HG02938 (cell line): ENCODE measurements around the gene RAP1GAP2.
"Not testable (repeated sequence)": the region's sequence is repeated elsewhere in the genome, so short reads cannot be mapped to it uniquely, and the experiment has no call there.

Experiments
- ATAC-seq: cut with Tn5 transposase; IDR thresholded peaks from one replicate; pipeline ENCODE4 v1.9.1; 2021; ENCODE audit warnings: mild to moderate bottlenecking, moderate library complexity; ENCODE audit not compliant: unreplicated experiment

Gene RAP1GAP2

GRCh38 chr17:2991396-2992180, 195.3 kb downstream of the RAP1GAP2 start:
- ATAC-seq: not testable (repeated sequence)

- ATAC-seq: no peak
Observed at GRCh38 chr17:2994441-2994840, 198.2 kb downstream of the RAP1GAP2 start.

GRCh38 chr17:2995377-2995776, 199.1 kb downstream of the RAP1GAP2 start:
- no peak for ATAC-seq

GRCh38 chr17:2995886-2996809, 199.9 kb downstream of the RAP1GAP2 start:
- no peak for ATAC-seq

- no peak for ATAC-seq
Observed at GRCh38 chr17:2996810-2997670, 200.8 kb downstream of the RAP1GAP2 start.

GRCh38 chr17:2998469-2998901, 202.2 kb downstream of the RAP1GAP2 start:
- not testable (repeated sequence) for ATAC-seq

- peak; percentile 64 for ATAC-seq
Observed at GRCh38 chr17:3002538-3003295, 206.5 kb downstream of the RAP1GAP2 start.

- no peak for ATAC-seq
Observed at GRCh38 chr17:3003296-3004149, 207.3 kb downstream of the RAP1GAP2 start.

GRCh38 chr17:3004150-3004801, 208.0 kb downstream of the RAP1GAP2 start:
- ATAC-seq: no peak

- ATAC-seq: no peak
Observed at GRCh38 chr17:3004925-3005324, 208.7 kb downstream of the RAP1GAP2 start.

- ATAC-seq: no peak
Observed at GRCh38 chr17:3005696-3006095, 209.5 kb downstream of the RAP1GAP2 start.

- no peak for ATAC-seq
Observed at GRCh38 chr17:3006801-3007200, 210.6 kb downstream of the RAP1GAP2 start.

- no peak for ATAC-seq
Observed at GRCh38 chr17:3007651-3008121, 211.4 kb downstream of the RAP1GAP2 start.

GRCh38 chr17:3008336-3009288, 212.4 kb downstream of the RAP1GAP2 start:
- no peak for ATAC-seq

GRCh38 chr17:3009411-3009920, 213.2 kb downstream of the RAP1GAP2 start:
- ATAC-seq: no peak

- ATAC-seq: no peak
Observed at GRCh38 chr17:3011891-3012290, 215.7 kb downstream of the RAP1GAP2 start.

- no peak for ATAC-seq
Observed at GRCh38 chr17:3012926-3013581, 216.8 kb downstream of the RAP1GAP2 start.
